Fibroblast of lung (primary cell): Measurements from ENCODE around the gene GAA. TPM values are rescaled to one million over a fixed set of nuclear protein-coding genes. Genes with fewer than 3 reads are reported as not detected.

Source experiments
- DNase-seq, 2 donors: peaks; one replicate each; pipeline versions ENCODE4 v3.0.0 to v3.0.0-alpha.2; 2010; ENCODE audit warnings: low read depth in 2 of 2
- H2AFZ ChIP-seq: 2 replicates; pipeline ENCODE4 v1.5.1; 2012; ENCODE audit warnings: low read length, control low read depth, inconsistent platforms
- H3K27ac ChIP-seq: 2 replicates; pipeline ENCODE4 v1.5.1; 2011; ENCODE audit warnings: low read length, control low read depth; ENCODE audit not compliant: insufficient read depth
- H3K27me3 ChIP-seq: 2 replicates; pipeline ENCODE4 v1.5.1; 2011; ENCODE audit warnings: mild to moderate bottlenecking, low read length; ENCODE audit not compliant: control insufficient read depth, insufficient read depth
- H3K36me3 ChIP-seq: 2 replicates; pipeline ENCODE4 v1.5.1; 2011; ENCODE audit warnings: low read length; ENCODE audit not compliant: control insufficient read depth, insufficient read depth
- H3K4me1 ChIP-seq: 2 replicates; pipeline ENCODE4 v1.5.1; 2011; ENCODE audit warnings: low read length; ENCODE audit not compliant: control insufficient read depth, insufficient read depth; ENCODE audit errors: extremely low read depth
- H3K4me2 ChIP-seq: 2 replicates; pipeline ENCODE4 v1.5.1; 2011; ENCODE audit warnings: low read length, control low read depth; ENCODE audit not compliant: insufficient read depth; ENCODE audit errors: extremely low read depth
- H3K4me3 ChIP-seq, 4 experiments: fragments of 200-600 bp in 1 of 4; sonication (generic) in 1 of 4; replicated peaks in 1 of 4; 2 replicates each; pipeline ENCODE4 v1.5.1; 2011 to 2016; ENCODE audit warnings: low read length in 4 of 4, low read depth in 3 of 4, mild to moderate bottlenecking in 3 of 4, control low read depth in 2 of 4, inconsistent platforms in 1 of 4, mixed read lengths in 1 of 4; ENCODE audit not compliant: insufficient read depth in 1 of 4; ENCODE audit errors: control extremely low read depth in 1 of 4
- H3K79me2 ChIP-seq: 2 replicates; pipeline ENCODE4 v1.5.1; 2012; ENCODE audit warnings: mild to moderate bottlenecking, low read length, inconsistent platforms; ENCODE audit not compliant: control insufficient read depth, insufficient read depth
- H3K9ac ChIP-seq: 2 replicates; pipeline ENCODE4 v1.5.1; 2011; ENCODE audit warnings: mild to moderate bottlenecking, low read length, control low read depth; ENCODE audit not compliant: insufficient read depth
- H3K9me3 ChIP-seq: 2 replicates; pipeline ENCODE4 v1.5.1; 2012; ENCODE audit warnings: low read depth, low read length; ENCODE audit not compliant: control insufficient read depth, insufficient read depth
- H4K20me1 ChIP-seq: 2 replicates; pipeline ENCODE4 v1.5.1; 2011; ENCODE audit warnings: low read length; ENCODE audit not compliant: control insufficient read depth, insufficient read depth; ENCODE audit errors: extremely low read depth
- CTCF ChIP-seq, 2 donors: IDR thresholded peaks in 1 of 2; conservative IDR thresholded peaks in 1 of 2; 1 replicate in 1 of 2; 2 replicates in 1 of 2; pipeline ENCODE4 v1.5.1; 2011 to 2012; ENCODE audit warnings: low read length in 2 of 2, control low read depth in 1 of 2, inconsistent platforms in 1 of 2, low read depth in 1 of 2, mild to moderate bottlenecking in 1 of 2
- EZH2 ChIP-seq: IDR thresholded peaks from 2 replicates; pipeline ENCODE4 v1.5.1; 2012; ENCODE audit warnings: low read length, control low read depth, mild to moderate bottlenecking; ENCODE audit errors: missing control alignments
- polyA plus RNA-seq, 2 donors: library from polyadenylated mRNA; depleted of rRNA in 1 of 2; stranded (reverse) in 1 of 2; unstranded in 1 of 2; fragments of >200 nt; gene quantifications; 2 replicates each; pipeline ENCODE4 v1.2.1, GENCODE V29; 2011 to 2012; ENCODE audit warnings: missing spikeins in 1 of 2
- total RNA-seq: library from RNA; depleted of rRNA; stranded (reverse); fragments of >200 nt; gene quantifications from 2 replicates; pipeline ENCODE4 v1.2.1, GENCODE V29; 2014

Gene GAA
- total and polyA plus RNA-seq, 2 donors (not counting 1 experiment from before 2014, with no cell fraction given): 6.4 to 25.6 TPM

- Histone ChIP-seq H3K9ac (no peak overlapping the region), H2AFZ (no peak overlapping the region), H4K20me1 (no peaks in the 10 kb centered on the region), H3K4me1 (no peaks in the 10 kb centered on the region), H3K4me2 (no peak overlapping the region), H3K4me3 (no peak overlapping the region), H3K27ac (no peak overlapping the region), H3K36me3 (no peaks in the 10 kb centered on the region), H3K27me3 (no peaks in the 10 kb centered on the region), H3K9me3 (no peaks in the 10 kb centered on the region), H3K79me2 (peaks cover 2% of the 10 kb centered on the region)
- TF ChIP-seq CTCF (conservative IDR thresholded peaks at IDR 0.05 in 1 of 2, IDR thresholded peaks at IDR 0.05 in 1 of 2; ENCODE audit: low read depth in 1 of 2, low read length in 2 of 2) (no peak), EZH2 (no peak)
- no peak for DNase-seq
These were observed 4.8 kb downstream of the GAA start for GRCh38 chr17:80106176-80106575.

- no peaks in the 10 kb centered on the region for H3K9me3 ChIP-seq
- DNase-seq: no peak
- H3K4me1 ChIP-seq: no peaks in the 10 kb centered on the region
- peaks cover under 1% of the 10 kb centered on the region for H3K79me2 ChIP-seq
- no peak overlapping the region for H3K4me3 ChIP-seq
- TF ChIP-seq EZH2: no peak
- TF ChIP-seq CTCF (conservative IDR thresholded peaks at IDR 0.05 in 1 of 2, IDR thresholded peaks at IDR 0.05 in 1 of 2; ENCODE audit: low read depth in 1 of 2, low read length in 2 of 2): no peak
- H2AFZ ChIP-seq: no peak overlapping the region
- no peak overlapping the region for H3K4me2 ChIP-seq
- H3K36me3 ChIP-seq: no peaks in the 10 kb centered on the region
- no peaks in the 10 kb centered on the region for H3K27me3 ChIP-seq
- no peaks in the 10 kb centered on the region for H4K20me1 ChIP-seq
- no peak overlapping the region for H3K9ac ChIP-seq
- no peak overlapping the region for H3K27ac ChIP-seq
These were observed 5.4 kb downstream of the GAA start for GRCh38 chr17:80106751-80107150.

DNA sequence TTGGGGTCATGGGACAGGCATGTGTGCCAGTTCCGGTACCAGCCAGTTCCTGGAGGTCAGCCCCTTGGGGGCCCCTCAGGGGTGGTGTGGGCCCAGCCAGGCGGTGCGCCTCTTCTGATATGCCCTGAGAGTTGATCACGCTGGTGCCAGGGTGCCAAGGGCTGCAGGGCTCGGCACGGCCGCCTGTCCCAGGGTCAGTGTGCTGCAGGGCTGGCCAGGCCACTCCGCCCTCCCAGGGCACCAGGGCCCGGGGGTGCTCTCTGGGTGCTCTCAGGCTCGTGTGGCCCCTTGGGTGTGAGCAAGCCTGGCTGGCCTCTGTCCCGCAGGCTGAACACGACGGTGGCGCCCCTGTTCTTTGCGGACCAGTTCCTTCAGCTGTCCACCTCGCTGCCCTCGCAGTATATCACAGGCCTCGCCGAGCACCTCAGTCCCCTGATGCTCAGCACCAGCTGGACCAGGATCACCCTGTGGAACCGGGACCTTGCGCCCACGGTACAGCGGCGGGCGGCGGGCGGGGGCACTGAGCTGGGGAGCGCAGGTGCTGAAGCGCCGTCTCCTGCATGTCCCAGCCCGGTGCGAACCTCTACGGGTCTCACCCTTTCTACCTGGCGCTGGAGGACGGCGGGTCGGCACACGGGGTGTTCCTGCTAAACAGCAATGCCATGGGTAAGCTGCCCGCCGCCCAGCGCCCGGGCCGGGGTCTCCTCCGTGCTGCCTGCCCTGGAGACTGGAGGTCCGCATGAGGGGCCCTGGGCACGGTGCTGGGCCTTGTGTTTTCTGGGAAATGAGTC is 6.0 kb downstream of the GAA start:
- no peak overlapping the region for H3K9ac ChIP-seq
- no peak overlapping the region for H2AFZ ChIP-seq
- TF ChIP-seq EZH2: no peak
- TF ChIP-seq CTCF (conservative IDR thresholded peaks at IDR 0.05 in 1 of 2, IDR thresholded peaks at IDR 0.05 in 1 of 2; ENCODE audit: low read depth in 1 of 2, low read length in 2 of 2): no peak
- H3K79me2 ChIP-seq: no peaks in the 10 kb centered on the region
- H3K4me2 ChIP-seq: no peak overlapping the region
- no peaks in the 10 kb centered on the region for H3K36me3 ChIP-seq
- H3K27me3 ChIP-seq: no peaks in the 10 kb centered on the region
- H3K27ac ChIP-seq: no peak overlapping the region
- H3K4me1 ChIP-seq: no peaks in the 10 kb centered on the region
- no peak for DNase-seq
- no peak overlapping the region for H3K4me3 ChIP-seq
- no peaks in the 10 kb centered on the region for H4K20me1 ChIP-seq
- no peaks in the 10 kb centered on the region for H3K9me3 ChIP-seq
